H1 (cell line): Measurements from ENCODE around the gene S100A8. TPM values are rescaled to one million over a fixed set of nuclear protein-coding genes. Genes with fewer than 3 reads are reported as not detected.

Source experiments
- CTCF ChIA-PET: fragments of 300-600 bp; sonication (Branson Sonifier 250); formaldehyde crosslinking; loops from one replicate; lab custom pipeline; 2021; ENCODE audit not compliant: partially characterized antibody; lab: Charles Lee
- POLR2A ChIA-PET: fragments of 300-600 bp; sonication (Branson Sonifier 250); formaldehyde crosslinking; loops from one replicate; lab custom pipeline; 2021; ENCODE audit warnings: inconsistent platforms; ENCODE audit not compliant: partially characterized antibody; lab: Charles Lee
- DNase-seq, 2 experiments: peaks; one replicate each; pipeline versions ENCODE4 v3.0.0 to v3.0.0-alpha.2; 2010 to 2022; ENCODE audit warnings: low spot score in 2 of 2, low read depth in 1 of 2, mixed read lengths in 1 of 2
- FAIRE-seq: peaks from 2 replicates; lab custom pipeline; 2011; peaks lifted over from hg19 to GRCh38; lab: Jason Lieb, UNC
- H2AFZ ChIP-seq: 2 replicates; pipeline ENCODE4 v1.8.1; 2012; ENCODE audit warnings: low read length, inconsistent platforms
- H2AK5ac ChIP-seq: 2 replicates; pipeline ENCODE4 v1.6.1; 2013; ENCODE audit warnings: low read depth, low read length
- H2BK120ac ChIP-seq: replicated peaks from 2 replicates; pipeline ENCODE3; 2013; ENCODE audit warnings: low read depth, low read length, inconsistent platforms
- H2BK12ac ChIP-seq: 2 replicates; pipeline ENCODE4 v1.6.1; 2013; ENCODE audit warnings: low read depth, low read length
- H2BK15ac ChIP-seq: 2 replicates; pipeline ENCODE4 v1.6.1; 2013; ENCODE audit warnings: low read length
- H2BK20ac ChIP-seq: 2 replicates; pipeline ENCODE4 v1.6.1; 2013; ENCODE audit warnings: low read length
- H2BK5ac ChIP-seq: 2 replicates; pipeline ENCODE4 v1.6.1; 2013; ENCODE audit warnings: low read depth, low read length
- H3K14ac ChIP-seq: 2 replicates; pipeline ENCODE4 v1.6.1; 2013; ENCODE audit warnings: inconsistent platforms; ENCODE audit not compliant: insufficient read length
- H3K18ac ChIP-seq: 2 replicates; pipeline ENCODE4 v1.6.1; 2013; ENCODE audit warnings: low read length; ENCODE audit errors: extremely low read depth
- H3K23ac ChIP-seq: 2 replicates; pipeline ENCODE4 v1.6.1; 2013; ENCODE audit warnings: inconsistent platforms; ENCODE audit not compliant: insufficient read length
- H3K23me2 ChIP-seq: 2 replicates; pipeline ENCODE4 v1.6.1; 2013; ENCODE audit warnings: low read depth, low read length
- H3K27ac ChIP-seq: 2 replicates; pipeline ENCODE4 v1.6.1; 2011; ENCODE audit warnings: low read depth, low read length, inconsistent platforms
- H3K27me3 ChIP-seq, 4 experiments: replicated peaks in 1 of 4; 1 replicate in 1 of 4; 2 replicates in 3 of 4; pipeline versions ENCODE4 v1.6.1 to v1.8.1; 2011 to 2013; ENCODE audit warnings: low read length in 3 of 4, mild to moderate bottlenecking in 3 of 4, inconsistent platforms in 2 of 4, mixed read lengths in 2 of 4, moderate library complexity in 1 of 4; ENCODE audit not compliant: control insufficient read depth in 3 of 4, insufficient read depth in 3 of 4; ENCODE audit errors: extremely low read depth in 1 of 4
- H3K36me3 ChIP-seq, 4 experiments: 2 replicates each; pipeline versions ENCODE4 v1.6.1 to v1.8.1; 2011 to 2013; ENCODE audit warnings: mild to moderate bottlenecking in 4 of 4, low read length in 3 of 4, moderate library complexity in 2 of 4, control low read depth in 1 of 4, inconsistent platforms in 1 of 4; ENCODE audit not compliant: insufficient read depth in 4 of 4, control insufficient read depth in 2 of 4
- H3K4ac ChIP-seq: replicated peaks from 2 replicates; pipeline ENCODE3; 2013; ENCODE audit warnings: low read length, low read depth, mixed read lengths, inconsistent platforms; ENCODE audit not compliant: insufficient read length
- H3K4me1 ChIP-seq, 4 experiments: replicated peaks in 1 of 4; 1 replicate in 1 of 4; 2 replicates in 3 of 4; pipeline versions ENCODE4 v1.6.1 to v1.8.1; 2011 to 2013; ENCODE audit warnings: low read length in 3 of 4, inconsistent platforms in 2 of 4, mixed read lengths in 1 of 4; ENCODE audit not compliant: insufficient read depth in 4 of 4, control insufficient read depth in 3 of 4
- H3K4me2 ChIP-seq, 2 experiments: 2 replicates each; pipeline versions ENCODE4 v1.6.1 to v1.8.1; 2011 to 2013; ENCODE audit warnings: low read depth in 2 of 2, low read length in 2 of 2, control low read depth in 1 of 2, inconsistent platforms in 1 of 2, mild to moderate bottlenecking in 1 of 2; ENCODE audit not compliant: insufficient read depth in 1 of 2
- H3K4me3 ChIP-seq, 4 experiments: fragments of 200-600, 300-600 bp in 1 of 4; sonication (generic), shearing (Covaris generic), sonication (Bioruptor Twin) in 1 of 4; 2 replicates each; pipeline versions ENCODE4 v1.5.1 to v1.8.1; 2011 to 2016; ENCODE audit warnings: low read length in 4 of 4, low read depth in 3 of 4, control low read depth in 2 of 4, inconsistent platforms in 2 of 4, mild to moderate bottlenecking in 2 of 4, mixed read lengths in 1 of 4, moderate library complexity in 1 of 4; ENCODE audit not compliant: insufficient read depth in 2 of 4; ENCODE audit errors: extremely low read depth in 1 of 4
- H3K56ac ChIP-seq: replicated peaks from 2 replicates; pipeline ENCODE3; 2013; ENCODE audit warnings: low read depth, mild to moderate bottlenecking, mixed read lengths, low read length, inconsistent platforms; ENCODE audit not compliant: insufficient read length
- H3K79me1 ChIP-seq: 2 replicates; pipeline ENCODE4 v1.6.1; 2013; ENCODE audit warnings: low read depth, low read length, control low read depth
- H3K79me2 ChIP-seq, 2 experiments: 2 replicates each; pipeline versions ENCODE4 v1.6.1 to v1.8.1; 2012 to 2013; ENCODE audit warnings: low read length in 2 of 2, mild to moderate bottlenecking in 2 of 2, inconsistent platforms in 1 of 2; ENCODE audit not compliant: insufficient read depth in 2 of 2, control insufficient read depth in 1 of 2
- H3K9ac ChIP-seq, 4 experiments: replicated peaks in 1 of 4; 1 replicate in 1 of 4; 2 replicates in 3 of 4; pipeline versions ENCODE4 v1.6.1 to v1.8.1; 2011 to 2013; ENCODE audit warnings: low read depth in 3 of 4, low read length in 3 of 4, control low read depth in 2 of 4, mild to moderate bottlenecking in 2 of 4, moderate library complexity in 2 of 4, inconsistent platforms in 1 of 4; ENCODE audit errors: extremely low read depth in 1 of 4
- H3K9me3 ChIP-seq, 2 experiments: 2 replicates each; pipeline versions ENCODE4 v1.6.1 to v1.8.1; 2012 to 2013; ENCODE audit warnings: mild to moderate bottlenecking in 2 of 2, moderate library complexity in 2 of 2, control low read depth in 1 of 2, inconsistent platforms in 1 of 2, low read depth in 1 of 2, low read length in 1 of 2, mixed read lengths in 1 of 2; ENCODE audit not compliant: insufficient read depth in 2 of 2
- H4K20me1 ChIP-seq, 2 experiments: replicated peaks in 1 of 2; 2 replicates each; pipeline versions ENCODE3 to v1.8.1; 2011 to 2013; ENCODE audit warnings: inconsistent platforms in 2 of 2, low read length in 2 of 2, mild to moderate bottlenecking in 1 of 2; ENCODE audit not compliant: insufficient read depth in 2 of 2, control insufficient read depth in 1 of 2
- H4K5ac ChIP-seq: 2 replicates; pipeline ENCODE4 v1.6.1; 2013; ENCODE audit warnings: low read length, low read depth, mixed read lengths, inconsistent platforms; ENCODE audit not compliant: insufficient read length
- H4K8ac ChIP-seq: 2 replicates; pipeline ENCODE4 v1.8.0; 2013; ENCODE audit warnings: mild to moderate bottlenecking, moderate library complexity, low read length, inconsistent platforms; ENCODE audit not compliant: insufficient read depth; ENCODE audit errors: extremely low read depth
- H4K91ac ChIP-seq: replicated peaks from 2 replicates; pipeline ENCODE3; 2013; ENCODE audit warnings: low read length, mixed read lengths, inconsistent platforms; ENCODE audit not compliant: insufficient read length
- ASH2L ChIP-seq: fragments of 200-600, 300-600 bp; sonication (generic); IDR thresholded peaks from one replicate; pipeline ENCODE4 v1.7.1; 2017; ENCODE audit warnings: low read length
- BACH1 ChIP-seq: IDR thresholded peaks from 2 replicates; pipeline ENCODE4 v1.6.1; 2012; ENCODE audit warnings: low read length, improper control_type of control experiment
- CEBPB ChIP-seq: IDR thresholded peaks from 2 replicates; pipeline ENCODE4 v1.6.1; 2012; ENCODE audit warnings: low read depth, low read length
- CHD1 ChIP-seq: IDR thresholded peaks from 2 replicates; pipeline ENCODE4 v1.6.1; 2012; ENCODE audit warnings: low read depth, low read length, improper control_type of control experiment
- CREB1 ChIP-seq: IDR thresholded peaks from 2 replicates; pipeline ENCODE4 v1.6.1; 2012; ENCODE audit warnings: inconsistent platforms
- GABPA ChIP-seq: IDR thresholded peaks from 2 replicates; pipeline ENCODE4 v1.6.1; 2011; ENCODE audit warnings: mild to moderate bottlenecking, low read length, moderate library complexity, borderline replicate concordance; ENCODE audit not compliant: insufficient read depth
- JUN ChIP-seq: IDR thresholded peaks from 2 replicates; pipeline ENCODE4 v1.6.1; 2011; ENCODE audit warnings: low read depth, mild to moderate bottlenecking, improper control_type of control experiment, low read length
- KDM1A ChIP-seq: fragments of 200-600, 300-600 bp; sonication (generic); IDR thresholded peaks from 2 replicates; pipeline ENCODE4 v1.7.1; 2016; ENCODE audit warnings: mild to moderate bottlenecking, low read length, borderline replicate concordance
- PHF8 ChIP-seq: fragments of 200-600 bp; sonication (generic); conservative IDR thresholded peaks from 2 replicates; pipeline ENCODE4 v1.7.1; 2012; ENCODE audit warnings: low read depth, mild to moderate bottlenecking, inconsistent platforms, low read length, moderate library complexity
- SP4 ChIP-seq: IDR thresholded peaks from 2 replicates; pipeline ENCODE4 v1.6.1; 2012; ENCODE audit warnings: low read length, inconsistent platforms
- TEAD4 ChIP-seq: IDR thresholded peaks from 2 replicates; pipeline ENCODE4 v1.6.1; 2012; ENCODE audit warnings: low read depth, low read length, inconsistent platforms, mixed read lengths
- ZNF274 ChIP-seq: IDR thresholded peaks from 2 replicates; pipeline ENCODE4 v1.7.0; 2012; ENCODE audit warnings: low read length, borderline replicate concordance; ENCODE audit errors: extremely low read depth
- WGBS, 2 experiments: shearing (Covaris generic) in 1 of 2; methylation state at CpG; one replicate each; pipeline versions ENCODE4 v1.1.6 to v1.1.7; 2013 to 2015; ENCODE audit warnings: low lambda C conversion rate in 2 of 2, mixed read lengths in 2 of 2, inconsistent platforms in 1 of 2, low coverage in 1 of 2, missing lambda C conversion rate in 1 of 2; ENCODE audit not compliant: insufficient replicate concordance in 2 of 2, insufficient coverage in 1 of 2, insufficient read length in 1 of 2; ENCODE audit errors: extremely low coverage in 1 of 2, missing lambda C conversion rate in 1 of 2; 5-methylcytosine and 5-hydroxymethylcytosine counted together
- polyA plus RNA-seq, 7 experiments: library from polyadenylated mRNA; depleted of rRNA in 3 of 7; stranded (reverse) in 5 of 7; unstranded in 2 of 7; fragments of >200 nt in 5 of 7; fragments of 200-250 nt in 2 of 7; gene quantifications; 1 replicate in 5 of 7; 2 replicates in 1 of 7; 4 replicates in 1 of 7; pipeline versions ENCODE4 v1.2.1 to v1.2.3, GENCODE V29; 2011 to 2013; ENCODE audit warnings: missing spikeins in 2 of 7, mixed read lengths in 2 of 7
- total RNA-seq: library from RNA; stranded (reverse); fragmentation: NEBNext Ultra II Directional; extraction: Animal tissue kit (Norgen Biotek cat#: 25700); gene quantifications from 2 replicates; pipeline ENCODE4 v1.2.1, GENCODE V29; 2021

The S100A8 gene
- total and polyA plus RNA-seq, 2 of the 8 experiments (the other 6 are each of a cell fraction or from before 2014, with no cell fraction given), result not detected

- Histone ChIP-seq H2AK5ac (no peak overlapping the region), H3K79me1 (no peaks in the 10 kb centered on the region), H3K4me1 (no peaks in the 10 kb centered on the region), H2BK15ac (no peak overlapping the region), H3K56ac (no peak overlapping the region), H3K4me3 (no peak overlapping the region), H2BK120ac (no peak overlapping the region), H4K20me1 (no peaks in the 10 kb centered on the region), H2BK12ac (no peak overlapping the region), H3K79me2 (no peaks in the 10 kb centered on the region), H3K23ac (no peak overlapping the region), H3K27me3 (no peaks in the 10 kb centered on the region), H3K36me3 (no peaks in the 10 kb centered on the region), H3K4ac (no peak overlapping the region), H3K4me2 (no peak overlapping the region), H4K5ac (no peak overlapping the region), H2AFZ (no peak overlapping the region), H4K8ac (no peak overlapping the region), H3K23me2 (no peaks in the 10 kb centered on the region), H3K9me3 (0 out of 4 replicates have a peak, but pooled peaks cover 0 to 2% of the 10 kb centered on the region in 2 experiments), H3K14ac (no peak overlapping the region), H2BK20ac (no peak overlapping the region), H3K18ac (no peak overlapping the region), H4K91ac (no peak overlapping the region), H3K9ac (no peak overlapping the region), H2BK5ac (no peak overlapping the region), H3K27ac (no peak overlapping the region)
- ChIA-PET POLR2A (no interaction called here), CTCF (interaction anchor here (1.9 kb wide), 1 partner anchor 9 kb away, joined by 5 read pairs; no protein-coding TSS in a partner anchor)
- no peak for DNase-seq
- no peak for FAIRE-seq
- 91% methylated on average over 7 of the region's 7 CpGs; no CpG with 5 or more reads in 1 of the 2 experiments for WGBS, 2 experiments
- TF ChIP-seq CREB1 (no peak), PHF8 (no peak), KDM1A (no peak), CHD1 (no peak), ASH2L (no peak), JUN (no peak), TEAD4 (no peak), SP4 (no peak), ZNF274 (no peak), BACH1 (no peak), GABPA (no peak), CEBPB (no peak)
Measured at GRCh38 chr1:153438599-153438998, 47.7 kb upstream of the S100A8 start.
